ENCODE measurements around the gene PIEZO2. TPM values are rescaled to one million over a fixed set of nuclear protein-coding genes. Genes with fewer than 3 reads are reported as not detected.

Gene PIEZO2
- not detected in 2 replicates for total RNA-seq

DNA sequence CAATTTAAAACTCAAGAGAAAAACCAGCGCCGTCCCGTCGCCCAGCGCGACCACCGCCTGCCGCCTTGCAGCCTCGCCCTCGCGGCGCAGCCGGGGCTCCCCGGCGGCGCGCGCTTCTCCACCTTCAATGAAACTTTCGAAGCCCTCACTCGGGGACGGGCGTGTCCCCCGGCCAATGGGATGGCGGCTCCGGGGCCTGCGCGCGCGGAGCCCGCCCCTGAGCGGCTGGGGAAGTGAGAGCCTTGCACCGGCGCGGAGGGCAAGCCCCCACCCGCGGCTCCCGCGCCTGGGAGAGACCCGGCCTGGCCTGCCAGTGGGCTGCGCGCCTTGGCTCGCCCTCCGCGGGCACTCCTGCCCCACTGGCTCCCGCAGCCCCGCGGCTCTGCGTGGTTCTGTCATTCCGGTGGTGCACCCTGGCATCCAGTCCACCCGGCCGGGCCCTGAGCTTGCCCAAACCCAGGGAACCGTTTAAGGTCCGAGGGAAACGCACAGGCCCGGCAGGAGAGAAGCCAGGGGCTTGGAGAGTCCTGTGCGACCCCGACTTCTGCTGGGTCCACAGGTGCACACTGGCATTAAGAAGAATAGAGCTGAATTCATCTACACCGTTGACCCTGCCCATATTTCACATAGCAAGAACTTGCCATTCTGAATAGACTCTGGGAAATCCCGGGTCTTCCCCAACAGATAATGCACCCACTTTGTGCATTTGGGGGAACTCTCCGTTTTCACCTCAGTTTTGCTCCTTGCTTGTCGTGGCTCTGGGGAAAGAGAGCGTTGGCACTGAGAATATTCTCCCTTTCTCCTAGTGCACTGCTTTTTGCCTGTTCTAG is at the start of gene PIEZO2:
Gene PIEZO2 (minus strand): TSS at position 129 of the 830 bp plus-strand sequence. CDS start 981 bp downstream, outside the sequence.

All from hair follicular keratinocyte (primary cell).